H1 (cell line): ENCODE data around the gene CNRIP1. TPM values are rescaled to one million over a fixed set of nuclear protein-coding genes. Genes with fewer than 3 reads are reported as not detected.

Experiments used
- CTCF ChIA-PET: fragments of 300-600 bp; sonication (Branson Sonifier 250); formaldehyde crosslinking; loops from one replicate; lab custom pipeline; 2021; ENCODE audit not compliant: partially characterized antibody; lab: Charles Lee
- POLR2A ChIA-PET: fragments of 300-600 bp; sonication (Branson Sonifier 250); formaldehyde crosslinking; loops from one replicate; lab custom pipeline; 2021; ENCODE audit warnings: inconsistent platforms; ENCODE audit not compliant: partially characterized antibody; lab: Charles Lee
- DNase-seq, 2 experiments: peaks; one replicate each; pipeline versions ENCODE4 v3.0.0 to v3.0.0-alpha.2; 2010 to 2022; ENCODE audit warnings: low spot score in 2 of 2, low read depth in 1 of 2, mixed read lengths in 1 of 2
- FAIRE-seq: peaks from 2 replicates; lab custom pipeline; 2011; peaks lifted over from hg19 to GRCh38; lab: Jason Lieb, UNC
- H2AFZ ChIP-seq: 2 replicates; pipeline ENCODE4 v1.8.1; 2012; ENCODE audit warnings: low read length, inconsistent platforms
- H2AK5ac ChIP-seq: 2 replicates; pipeline ENCODE4 v1.6.1; 2013; ENCODE audit warnings: low read depth, low read length
- H2BK120ac ChIP-seq: replicated peaks from 2 replicates; pipeline ENCODE3; 2013; ENCODE audit warnings: low read depth, low read length, inconsistent platforms
- H2BK12ac ChIP-seq: 2 replicates; pipeline ENCODE4 v1.6.1; 2013; ENCODE audit warnings: low read depth, low read length
- H2BK15ac ChIP-seq: 2 replicates; pipeline ENCODE4 v1.6.1; 2013; ENCODE audit warnings: low read length
- H2BK20ac ChIP-seq: 2 replicates; pipeline ENCODE4 v1.6.1; 2013; ENCODE audit warnings: low read length
- H2BK5ac ChIP-seq: 2 replicates; pipeline ENCODE4 v1.6.1; 2013; ENCODE audit warnings: low read depth, low read length
- H3K14ac ChIP-seq: 2 replicates; pipeline ENCODE4 v1.6.1; 2013; ENCODE audit warnings: inconsistent platforms; ENCODE audit not compliant: insufficient read length
- H3K18ac ChIP-seq: 2 replicates; pipeline ENCODE4 v1.6.1; 2013; ENCODE audit warnings: low read length; ENCODE audit errors: extremely low read depth
- H3K23ac ChIP-seq: 2 replicates; pipeline ENCODE4 v1.6.1; 2013; ENCODE audit warnings: inconsistent platforms; ENCODE audit not compliant: insufficient read length
- H3K23me2 ChIP-seq: 2 replicates; pipeline ENCODE4 v1.6.1; 2013; ENCODE audit warnings: low read depth, low read length
- H3K27ac ChIP-seq: 2 replicates; pipeline ENCODE4 v1.6.1; 2011; ENCODE audit warnings: low read depth, low read length, inconsistent platforms
- H3K27me3 ChIP-seq, 4 experiments: replicated peaks in 1 of 4; 1 replicate in 1 of 4; 2 replicates in 3 of 4; pipeline versions ENCODE4 v1.6.1 to v1.8.1; 2011 to 2013; ENCODE audit warnings: low read length in 3 of 4, mild to moderate bottlenecking in 3 of 4, inconsistent platforms in 2 of 4, mixed read lengths in 2 of 4, moderate library complexity in 1 of 4; ENCODE audit not compliant: control insufficient read depth in 3 of 4, insufficient read depth in 3 of 4; ENCODE audit errors: extremely low read depth in 1 of 4
- H3K36me3 ChIP-seq, 4 experiments: 2 replicates each; pipeline versions ENCODE4 v1.6.1 to v1.8.1; 2011 to 2013; ENCODE audit warnings: mild to moderate bottlenecking in 4 of 4, low read length in 3 of 4, moderate library complexity in 2 of 4, control low read depth in 1 of 4, inconsistent platforms in 1 of 4; ENCODE audit not compliant: insufficient read depth in 4 of 4, control insufficient read depth in 2 of 4
- H3K4ac ChIP-seq: replicated peaks from 2 replicates; pipeline ENCODE3; 2013; ENCODE audit warnings: low read length, low read depth, mixed read lengths, inconsistent platforms; ENCODE audit not compliant: insufficient read length
- H3K4me1 ChIP-seq, 4 experiments: replicated peaks in 1 of 4; 1 replicate in 1 of 4; 2 replicates in 3 of 4; pipeline versions ENCODE4 v1.6.1 to v1.8.1; 2011 to 2013; ENCODE audit warnings: low read length in 3 of 4, inconsistent platforms in 2 of 4, mixed read lengths in 1 of 4; ENCODE audit not compliant: insufficient read depth in 4 of 4, control insufficient read depth in 3 of 4
- H3K4me2 ChIP-seq, 2 experiments: 2 replicates each; pipeline versions ENCODE4 v1.6.1 to v1.8.1; 2011 to 2013; ENCODE audit warnings: low read depth in 2 of 2, low read length in 2 of 2, control low read depth in 1 of 2, inconsistent platforms in 1 of 2, mild to moderate bottlenecking in 1 of 2; ENCODE audit not compliant: insufficient read depth in 1 of 2
- H3K4me3 ChIP-seq, 4 experiments: fragments of 200-600, 300-600 bp in 1 of 4; sonication (generic), shearing (Covaris generic), sonication (Bioruptor Twin) in 1 of 4; 2 replicates each; pipeline versions ENCODE4 v1.5.1 to v1.8.1; 2011 to 2016; ENCODE audit warnings: low read length in 4 of 4, low read depth in 3 of 4, control low read depth in 2 of 4, inconsistent platforms in 2 of 4, mild to moderate bottlenecking in 2 of 4, mixed read lengths in 1 of 4, moderate library complexity in 1 of 4; ENCODE audit not compliant: insufficient read depth in 2 of 4; ENCODE audit errors: extremely low read depth in 1 of 4
- H3K56ac ChIP-seq: replicated peaks from 2 replicates; pipeline ENCODE3; 2013; ENCODE audit warnings: low read depth, mild to moderate bottlenecking, mixed read lengths, low read length, inconsistent platforms; ENCODE audit not compliant: insufficient read length
- H3K79me1 ChIP-seq: 2 replicates; pipeline ENCODE4 v1.6.1; 2013; ENCODE audit warnings: low read depth, low read length, control low read depth
- H3K79me2 ChIP-seq, 2 experiments: 2 replicates each; pipeline versions ENCODE4 v1.6.1 to v1.8.1; 2012 to 2013; ENCODE audit warnings: low read length in 2 of 2, mild to moderate bottlenecking in 2 of 2, inconsistent platforms in 1 of 2; ENCODE audit not compliant: insufficient read depth in 2 of 2, control insufficient read depth in 1 of 2
- H3K9ac ChIP-seq, 4 experiments: replicated peaks in 1 of 4; 1 replicate in 1 of 4; 2 replicates in 3 of 4; pipeline versions ENCODE4 v1.6.1 to v1.8.1; 2011 to 2013; ENCODE audit warnings: low read depth in 3 of 4, low read length in 3 of 4, control low read depth in 2 of 4, mild to moderate bottlenecking in 2 of 4, moderate library complexity in 2 of 4, inconsistent platforms in 1 of 4; ENCODE audit errors: extremely low read depth in 1 of 4
- H3K9me3 ChIP-seq, 2 experiments: 2 replicates each; pipeline versions ENCODE4 v1.6.1 to v1.8.1; 2012 to 2013; ENCODE audit warnings: mild to moderate bottlenecking in 2 of 2, moderate library complexity in 2 of 2, control low read depth in 1 of 2, inconsistent platforms in 1 of 2, low read depth in 1 of 2, low read length in 1 of 2, mixed read lengths in 1 of 2; ENCODE audit not compliant: insufficient read depth in 2 of 2
- H4K20me1 ChIP-seq, 2 experiments: replicated peaks in 1 of 2; 2 replicates each; pipeline versions ENCODE3 to v1.8.1; 2011 to 2013; ENCODE audit warnings: inconsistent platforms in 2 of 2, low read length in 2 of 2, mild to moderate bottlenecking in 1 of 2; ENCODE audit not compliant: insufficient read depth in 2 of 2, control insufficient read depth in 1 of 2
- H4K5ac ChIP-seq: 2 replicates; pipeline ENCODE4 v1.6.1; 2013; ENCODE audit warnings: low read length, low read depth, mixed read lengths, inconsistent platforms; ENCODE audit not compliant: insufficient read length
- H4K8ac ChIP-seq: 2 replicates; pipeline ENCODE4 v1.8.0; 2013; ENCODE audit warnings: mild to moderate bottlenecking, moderate library complexity, low read length, inconsistent platforms; ENCODE audit not compliant: insufficient read depth; ENCODE audit errors: extremely low read depth
- H4K91ac ChIP-seq: replicated peaks from 2 replicates; pipeline ENCODE3; 2013; ENCODE audit warnings: low read length, mixed read lengths, inconsistent platforms; ENCODE audit not compliant: insufficient read length
- POU5F1 ChIP-seq: IDR thresholded peaks from 2 replicates; pipeline ENCODE4 v1.6.1; 2011; ENCODE audit warnings: low read depth, mild to moderate bottlenecking, low read length, moderate library complexity
- SP4 ChIP-seq: IDR thresholded peaks from 2 replicates; pipeline ENCODE4 v1.6.1; 2012; ENCODE audit warnings: low read length, inconsistent platforms
- WGBS, 2 experiments: shearing (Covaris generic) in 1 of 2; methylation state at CpG; one replicate each; pipeline versions ENCODE4 v1.1.6 to v1.1.7; 2013 to 2015; ENCODE audit warnings: low lambda C conversion rate in 2 of 2, mixed read lengths in 2 of 2, inconsistent platforms in 1 of 2, low coverage in 1 of 2, missing lambda C conversion rate in 1 of 2; ENCODE audit not compliant: insufficient replicate concordance in 2 of 2, insufficient coverage in 1 of 2, insufficient read length in 1 of 2; ENCODE audit errors: extremely low coverage in 1 of 2, missing lambda C conversion rate in 1 of 2; 5-methylcytosine and 5-hydroxymethylcytosine counted together
- polyA plus RNA-seq, 7 experiments: library from polyadenylated mRNA; depleted of rRNA in 3 of 7; stranded (reverse) in 5 of 7; unstranded in 2 of 7; fragments of >200 nt in 5 of 7; fragments of 200-250 nt in 2 of 7; gene quantifications; 1 replicate in 5 of 7; 2 replicates in 1 of 7; 4 replicates in 1 of 7; pipeline versions ENCODE4 v1.2.1 to v1.2.3, GENCODE V29; 2011 to 2013; ENCODE audit warnings: missing spikeins in 2 of 7, mixed read lengths in 2 of 7
- total RNA-seq: library from RNA; stranded (reverse); fragmentation: NEBNext Ultra II Directional; extraction: Animal tissue kit (Norgen Biotek cat#: 25700); gene quantifications from 2 replicates; pipeline ENCODE4 v1.2.1, GENCODE V29; 2021

The CNRIP1 gene
- total and polyA plus RNA-seq, 2 of the 8 experiments (the other 6 are each of a cell fraction or from before 2014, with no cell fraction given), result 4.6 to 7.0 TPM

DNA sequence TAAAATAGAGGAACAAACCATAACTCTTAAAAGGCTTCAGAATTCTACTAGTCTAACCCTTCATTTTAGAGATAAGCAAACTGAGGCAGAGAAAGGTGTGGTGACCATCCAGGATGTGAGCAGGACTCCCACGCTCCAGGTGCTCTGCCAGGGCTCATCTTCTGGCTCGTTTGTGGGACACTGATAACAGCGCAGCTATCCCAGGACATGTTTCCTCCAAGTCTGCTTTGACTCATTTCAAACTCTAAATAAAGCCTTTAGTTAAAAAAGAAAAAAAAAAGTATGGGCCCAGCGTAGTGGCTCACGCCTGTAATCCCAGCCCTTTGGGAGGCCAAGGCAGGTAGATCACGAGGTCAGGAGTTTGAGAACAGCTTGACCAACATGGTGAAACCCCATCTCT is 28.4 kb downstream of the CNRIP1 start:
- Histone ChIP-seq H3K36me3 (no peaks in the 10 kb centered on the region), H2BK120ac (no peak overlapping the region), H3K79me1 (no peaks in the 10 kb centered on the region), H3K56ac (no peak overlapping the region), H3K4me3 (no peak overlapping the region), H3K23me2 (no peaks in the 10 kb centered on the region), H2BK20ac (no peak overlapping the region), H3K9ac (no peak overlapping the region), H4K8ac (no peak overlapping the region), H4K91ac (no peak overlapping the region), H3K79me2 (no peaks in the 10 kb centered on the region), H3K18ac (no peak overlapping the region), H3K27me3 (no peaks in the 10 kb centered on the region), H2BK15ac (no peak overlapping the region), H4K5ac (no peak overlapping the region), H2BK12ac (no peak overlapping the region), H3K4me2 (no peak overlapping the region), H3K9me3 (no peaks in the 10 kb centered on the region), H3K27ac (no peak overlapping the region), H3K4ac (no peak overlapping the region), H3K14ac (no peak overlapping the region), H2AFZ (no peak overlapping the region), H3K23ac (no peak overlapping the region), H3K4me1 (no peaks in the 10 kb centered on the region), H2AK5ac (no peak overlapping the region), H4K20me1 (no peaks in the 10 kb centered on the region), H2BK5ac (no peak overlapping the region)
- 72% methylated on average over 6 of the region's 6 CpGs; no CpG with 5 or more reads in 1 of the 2 experiments for WGBS, 2 experiments
- TF ChIP-seq POU5F1, result no peak
- TF ChIP-seq SP4, result no peak
- DNase-seq, result no peak
- FAIRE-seq, result no peak
- POLR2A ChIA-PET, result interaction anchor here (1.2 kb wide), 1 partner anchor 169 kb away, joined by 4 read pairs; no protein-coding TSS in a partner anchor
- CTCF ChIA-PET, result interaction anchor here (0.6 to 10.2 kb wide), 24 partner anchors 9 to 1351 kb away, joined by 3 to 108 read pairs (median 5); no protein-coding TSS in a partner anchor
